HEK293T (cell line): ENCODE measurements around the gene CCSER1.

Source experiments
- HDGF ChIP-seq: fragments of 450-650 bp; IDR thresholded peaks from 2 replicates; pipeline ENCODE4 v1.6.1; 2017; ENCODE audit warnings: antibody characterized with exemption, borderline replicate concordance
- SP1 ChIP-seq: fragments of 450-650 bp; IDR thresholded peaks from 2 replicates; pipeline ENCODE4 v1.6.1; 2017

DNA sequence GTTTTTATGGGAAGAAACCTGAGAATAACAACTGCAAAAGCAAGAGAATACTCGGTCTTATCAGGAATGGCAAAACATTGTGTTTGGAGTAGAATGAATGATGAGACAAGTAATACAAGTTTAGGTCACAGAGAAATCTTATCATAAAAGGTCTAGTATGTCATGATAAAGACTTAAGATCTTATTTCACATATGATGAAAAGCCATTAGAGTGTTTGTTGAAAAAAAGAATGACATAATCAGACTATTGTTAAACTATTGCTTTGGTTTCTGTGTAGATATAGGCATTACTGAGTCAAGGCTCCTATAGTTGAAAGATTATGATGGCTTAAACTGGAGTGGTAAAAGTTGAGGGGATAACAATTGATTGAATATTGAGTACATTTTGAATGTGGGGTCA, 603.6 kb downstream of the CCSER1 start:
- TF ChIP-seq SP1 (no peak), HDGF (no peak)
